CD14-positive monocyte (primary cell): ENCODE data around the gene NCDN. TPM values are rescaled to one million over a fixed set of nuclear protein-coding genes. Genes with fewer than 3 reads are reported as not detected.

Experiments
- DNase-seq, 3 donors: peaks; one replicate each; pipeline ENCODE4 v3.0.0-alpha.2; 2011 to 2022
- H2AFZ ChIP-seq: 2 replicates; pipeline ENCODE4 v1.6.0; 2012; ENCODE audit warnings: mild to moderate bottlenecking, low read depth, low read length, inconsistent platforms; ENCODE audit not compliant: insufficient read depth, poor library complexity, severe bottlenecking
- H3K27ac ChIP-seq, 2 donors: 1 replicate in 1 of 2; 2 replicates in 1 of 2; pipeline ENCODE4 v1.5.1; 2012 to 2013; ENCODE audit warnings: low read length in 2 of 2, control low read depth in 1 of 2, inconsistent platforms in 1 of 2, low read depth in 1 of 2, mild to moderate bottlenecking in 1 of 2
- H3K27me3 ChIP-seq, 2 donors: one replicate each; pipeline versions ENCODE4 v1.6.0 to v1.6.1; 2011 to 2013; ENCODE audit warnings: low read length in 2 of 2; ENCODE audit not compliant: control insufficient read depth in 2 of 2, insufficient read depth in 2 of 2
- H3K36me3 ChIP-seq, 2 donors: replicated peaks in 1 of 2; 1 replicate in 1 of 2; 2 replicates in 1 of 2; pipeline versions ENCODE4 v1.5.1 to v1.6.1; 2012 to 2013; ENCODE audit warnings: low read length in 2 of 2, control low read depth in 1 of 2, inconsistent platforms in 1 of 2, mild to moderate bottlenecking in 1 of 2; ENCODE audit not compliant: insufficient read depth in 2 of 2, control insufficient read depth in 1 of 2
- H3K4me1 ChIP-seq, 2 donors: 1 replicate in 1 of 2; 2 replicates in 1 of 2; pipeline versions ENCODE4 v1.5.1 to v1.6.1; 2012 to 2013; ENCODE audit warnings: low read length in 2 of 2, control low read depth in 1 of 2, inconsistent platforms in 1 of 2, mild to moderate bottlenecking in 1 of 2, moderate library complexity in 1 of 2; ENCODE audit not compliant: insufficient read depth in 2 of 2, control insufficient read depth in 1 of 2
- H3K4me2 ChIP-seq: replicated peaks from 2 replicates; pipeline ENCODE3; 2012; ENCODE audit warnings: low read length, moderate library complexity, mild to moderate bottlenecking; ENCODE audit not compliant: poor library complexity, severe bottlenecking; ENCODE audit errors: extremely low read depth
- H3K4me3 ChIP-seq, 3 experiments: fragments of 200-600 bp in 1 of 3; sonication (generic) in 1 of 3; replicated peaks in 1 of 3; 1 replicate in 2 of 3; 2 replicates in 1 of 3; pipeline ENCODE4 v1.5.1; 2011 to 2013; ENCODE audit warnings: low read length in 3 of 3, mild to moderate bottlenecking in 3 of 3, control low read depth in 2 of 3, low read depth in 2 of 3, inconsistent platforms in 1 of 3, moderate library complexity in 1 of 3
- H3K79me2 ChIP-seq: 2 replicates; pipeline ENCODE4 v1.6.0; 2012; ENCODE audit warnings: mild to moderate bottlenecking, control low read depth, inconsistent platforms, low read length, moderate library complexity; ENCODE audit not compliant: insufficient read depth
- H3K9ac ChIP-seq: 2 replicates; pipeline ENCODE4 v1.6.0; 2017; ENCODE audit warnings: low read length, mild to moderate bottlenecking; ENCODE audit not compliant: insufficient read depth, poor library complexity, severe bottlenecking
- H3K9me3 ChIP-seq, 2 donors: replicated peaks in 1 of 2; 1 replicate in 1 of 2; 2 replicates in 1 of 2; pipeline versions ENCODE4 v1.5.1 to v1.6.1; 2012 to 2013; ENCODE audit warnings: low read length in 2 of 2, control low read depth in 1 of 2; ENCODE audit not compliant: control insufficient read depth in 1 of 2, insufficient read depth in 1 of 2
- H4K20me1 ChIP-seq: 2 replicates; pipeline ENCODE4 v1.6.0; 2012; ENCODE audit warnings: mild to moderate bottlenecking, low read length, control low read depth, moderate library complexity; ENCODE audit not compliant: insufficient read depth
- H3K27ac Mint-ChIP-seq, 7 donors: one replicate each; pipeline ENCODE4 v1.8.0; 2020; ENCODE audit warnings: mild to moderate bottlenecking in 7 of 7, mixed read lengths in 7 of 7, moderate library complexity in 6 of 7, inconsistent platforms in 2 of 7
- H3K27me3 Mint-ChIP-seq, 3 donors: one replicate each; pipeline ENCODE4 v1.8.0; 2021 to 2022; ENCODE audit warnings: low read depth in 3 of 3, mild to moderate bottlenecking in 3 of 3, mixed read lengths in 3 of 3, moderate library complexity in 3 of 3, inconsistent platforms in 1 of 3
- H3K36me3 Mint-ChIP-seq, 2 donors: one replicate each; pipeline ENCODE4 v1.8.0; 2020; ENCODE audit warnings: mixed read lengths in 2 of 2, inconsistent platforms in 1 of 2, mild to moderate bottlenecking in 1 of 2
- H3K4me1 Mint-ChIP-seq: one replicate; pipeline ENCODE4 v1.8.0; 2020; ENCODE audit warnings: mild to moderate bottlenecking, mixed read lengths
- H3K4me3 Mint-ChIP-seq, 2 donors: one replicate each; pipeline ENCODE4 v1.8.0; 2020; ENCODE audit warnings: mild to moderate bottlenecking in 2 of 2, mixed read lengths in 2 of 2, moderate library complexity in 1 of 2
- H3K9me3 Mint-ChIP-seq, 7 donors: one replicate each; pipeline ENCODE4 v1.8.0; 2020 to 2022; ENCODE audit warnings: mixed read lengths in 7 of 7, mild to moderate bottlenecking in 6 of 7, moderate library complexity in 6 of 7, inconsistent platforms in 2 of 7
- WGBS: methylation state at CpG from one replicate; pipeline ENCODE4 v1.1.5; 2013; ENCODE audit warnings: missing lambda C conversion rate; ENCODE audit not compliant: insufficient coverage; 5-methylcytosine and 5-hydroxymethylcytosine counted together
- intact Hi-C, 2 donors: fragments of 100-400 bp; cut with micrococcal nuclease; formaldehyde crosslinking; loops; one replicate each; pipeline versions ENCODE4 v1.15.0 to v1.15.1; 2023
- polyA plus RNA-seq, 3 donors: library from polyadenylated mRNA; depleted of rRNA in 1 of 3; unstranded in 2 of 3; stranded (reverse) in 1 of 3; fragments of 300-500 nt in 2 of 3; fragments of >200 nt in 1 of 3; fragmentation: Illumina TruSeq in 2 of 3; gene quantifications; 1 replicate in 2 of 3; 2 replicates in 1 of 3; pipeline ENCODE4 v1.2.3, GENCODE V29; 2012 to 2021
- TF ChIP-seq, protein P1 (sequence below): fragments of 200-600 bp; IDR thresholded peaks from one replicate; pipeline ENCODE4 v1.8.0; 2022; ENCODE audit warnings: antibody characterized with exemption, mild to moderate bottlenecking

Gene NCDN
- polyA plus RNA-seq, 3 donors, result 5.0 to 7.9 (median 7.0) TPM

DNA sequence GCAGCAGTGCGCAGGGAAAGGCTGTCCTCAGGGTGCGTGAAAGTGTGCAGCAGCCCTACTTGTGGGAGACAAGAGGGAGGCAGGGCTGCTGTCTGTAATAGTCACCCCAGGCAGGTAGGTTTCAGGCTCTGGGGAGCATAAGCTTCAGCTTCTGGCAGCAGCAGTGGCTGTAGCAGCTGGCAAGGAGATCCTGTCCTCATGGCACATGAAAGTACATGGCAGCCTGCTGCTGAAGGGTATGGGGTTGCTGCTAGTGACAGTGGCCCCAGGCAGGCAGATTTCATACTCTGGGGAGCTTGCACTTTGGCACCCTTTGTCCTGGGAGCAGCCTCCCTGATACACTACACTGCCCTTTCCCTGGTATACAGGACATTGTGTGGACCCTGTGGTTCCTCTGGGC lies 26.7 kb upstream of the NCDN start:
- Mint-ChIP-seq H3K4me1 (no peaks in the 10 kb centered on the region), H3K27me3 (peaks cover 0 to 1% (median 0%) of the 10 kb centered on the region in 3 donors), H3K27ac (peak overlapping the region in 1 of 7 donors; percentile 30), H3K9me3 (peaks cover 33 to 49% (median 38%) of the 10 kb centered on the region in 7 donors), H3K36me3 (peaks cover 48 to 57% of the 10 kb centered on the region in 2 donors), H3K4me3 (no peak overlapping the region)
- Histone ChIP-seq H3K9me3 (peaks cover 23 to 41% of the 10 kb centered on the region in 2 donors), H4K20me1 (peaks cover 2% of the 10 kb centered on the region), H3K27me3 (no peaks in the 10 kb centered on the region), H3K36me3 (peaks cover 11 to 55% of the 10 kb centered on the region in 2 donors), H3K79me2 (peaks cover 36% of the 10 kb centered on the region), H3K9ac (no peak overlapping the region), H3K4me3 (no peak overlapping the region), H3K27ac (no peak overlapping the region), H2AFZ (no peak overlapping the region), H3K4me1 (no peaks in the 10 kb centered on the region), H3K4me2 (no peak overlapping the region)
- no peak for DNase-seq
- intact Hi-C loops, result no loop called here
- WGBS, result 97% methylated on average over 2 of the region's 2 CpGs
- TF ChIP-seq, protein P1, sequence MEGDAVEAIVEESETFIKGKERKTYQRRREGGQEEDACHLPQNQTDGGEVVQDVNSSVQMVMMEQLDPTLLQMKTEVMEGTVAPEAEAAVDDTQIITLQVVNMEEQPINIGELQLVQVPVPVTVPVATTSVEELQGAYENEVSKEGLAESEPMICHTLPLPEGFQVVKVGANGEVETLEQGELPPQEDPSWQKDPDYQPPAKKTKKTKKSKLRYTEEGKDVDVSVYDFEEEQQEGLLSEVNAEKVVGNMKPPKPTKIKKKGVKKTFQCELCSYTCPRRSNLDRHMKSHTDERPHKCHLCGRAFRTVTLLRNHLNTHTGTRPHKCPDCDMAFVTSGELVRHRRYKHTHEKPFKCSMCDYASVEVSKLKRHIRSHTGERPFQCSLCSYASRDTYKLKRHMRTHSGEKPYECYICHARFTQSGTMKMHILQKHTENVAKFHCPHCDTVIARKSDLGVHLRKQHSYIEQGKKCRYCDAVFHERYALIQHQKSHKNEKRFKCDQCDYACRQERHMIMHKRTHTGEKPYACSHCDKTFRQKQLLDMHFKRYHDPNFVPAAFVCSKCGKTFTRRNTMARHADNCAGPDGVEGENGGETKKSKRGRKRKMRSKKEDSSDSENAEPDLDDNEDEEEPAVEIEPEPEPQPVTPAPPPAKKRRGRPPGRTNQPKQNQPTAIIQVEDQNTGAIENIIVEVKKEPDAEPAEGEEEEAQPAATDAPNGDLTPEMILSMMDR, result no peak

GRCh38 chr1:35531368-35531767 lies 26.2 kb upstream of the NCDN start:
- Histone ChIP-seq H2AFZ (no peak overlapping the region), H3K36me3 (peaks cover 11 to 59% of the 10 kb centered on the region in 2 donors), H3K9ac (no peak overlapping the region), H3K27me3 (no peaks in the 10 kb centered on the region), H3K79me2 (peaks cover 40% of the 10 kb centered on the region), H4K20me1 (peaks cover 6% of the 10 kb centered on the region), H3K9me3 (peaks cover 23 to 41% of the 10 kb centered on the region in 2 donors), H3K4me2 (no peak overlapping the region), H3K27ac (no peak overlapping the region), H3K4me3 (no peak overlapping the region), H3K4me1 (no peaks in the 10 kb centered on the region)
- no peak overlapping the region for H3K27ac Mint-ChIP-seq
- no peaks in the 10 kb centered on the region for H3K4me1 Mint-ChIP-seq
- 94% methylated on average over 5 of the region's 6 CpGs for WGBS
- peaks cover 0 to 1% (median 0%) of the 10 kb centered on the region in 3 donors for H3K27me3 Mint-ChIP-seq
- peaks cover 33 to 49% (median 38%) of the 10 kb centered on the region in 7 donors for H3K9me3 Mint-ChIP-seq
- TF ChIP-seq, protein P1, result no peak
- intact Hi-C loops, result no loop called here
- H3K36me3 Mint-ChIP-seq, result peaks cover 52 to 59% of the 10 kb centered on the region in 2 donors
- no peak for DNase-seq
- no peak overlapping the region for H3K4me3 Mint-ChIP-seq
